Liver (tissue), 9 donors: ENCODE measurements around the gene UBL4A. TPM values are rescaled to one million over a fixed set of nuclear protein-coding genes. Genes with fewer than 3 reads are reported as not detected.

ENCODE experiments used
- DNase-seq: peaks from one replicate; pipeline ENCODE4 v3.0.0-alpha.2; 2017; ENCODE audit warnings: low spot score
- H3K27ac ChIP-seq, 2 donors: one replicate each; pipeline ENCODE4 v1.7.0; 2013; ENCODE audit warnings: inconsistent platforms in 2 of 2, low read length in 2 of 2, control low read depth in 1 of 2, low read depth in 1 of 2, mild to moderate bottlenecking in 1 of 2
- H3K27me3 ChIP-seq, 4 donors: one replicate each; pipeline versions ENCODE4 v1.6.1 to v1.7.0; 2013; ENCODE audit warnings: low read length in 3 of 4, inconsistent platforms in 1 of 4, mild to moderate bottlenecking in 1 of 4, moderate library complexity in 1 of 4; ENCODE audit not compliant: control insufficient read depth in 4 of 4, insufficient read depth in 4 of 4
- H3K36me3 ChIP-seq, 4 donors: one replicate each; pipeline versions ENCODE4 v1.6.1 to v1.7.0; 2013; ENCODE audit warnings: low read length in 3 of 4, mild to moderate bottlenecking in 3 of 4, low read depth in 1 of 4, moderate library complexity in 1 of 4; ENCODE audit not compliant: control insufficient read depth in 4 of 4, insufficient read depth in 3 of 4
- H3K4me1 ChIP-seq, 4 donors: one replicate each; pipeline versions ENCODE4 v1.6.1 to v1.7.0; 2013; ENCODE audit warnings: low read length in 3 of 4, mild to moderate bottlenecking in 3 of 4, moderate library complexity in 1 of 4; ENCODE audit not compliant: control insufficient read depth in 4 of 4, insufficient read depth in 4 of 4
- H3K4me3 ChIP-seq, 3 donors: one replicate each; pipeline versions ENCODE4 v1.6.1 to v1.7.0; 2013; ENCODE audit warnings: low read length in 3 of 3, control low read depth in 1 of 3, low read depth in 1 of 3, mild to moderate bottlenecking in 1 of 3
- H3K9ac ChIP-seq, 2 donors: one replicate each; pipeline ENCODE4 v1.7.0; 2013; ENCODE audit warnings: low read length in 2 of 2, mild to moderate bottlenecking in 2 of 2, moderate library complexity in 2 of 2, control low read depth in 1 of 2, low read depth in 1 of 2
- H3K9me3 ChIP-seq, 4 donors: one replicate each; pipeline versions ENCODE4 v1.6.1 to v1.7.0; 2013; ENCODE audit warnings: low read length in 3 of 4; ENCODE audit not compliant: control insufficient read depth in 4 of 4
- EGR1 ChIP-seq, 2 donors: IDR thresholded peaks; 2 replicates each; pipeline ENCODE4 v1.6.1; 2016 to 2018; ENCODE audit warnings: antibody characterized with exemption in 2 of 2, low read depth in 2 of 2
- FOXA2 ChIP-seq: IDR thresholded peaks from 2 replicates; pipeline ENCODE4 v1.6.1; 2016; ENCODE audit warnings: antibody characterized with exemption
- GABPA ChIP-seq, 2 donors: IDR thresholded peaks in 1 of 2; conservative IDR thresholded peaks in 1 of 2; 2 replicates each; pipeline ENCODE4 v1.6.1; 2016; ENCODE audit warnings: antibody characterized with exemption in 2 of 2, mild to moderate bottlenecking in 1 of 2, moderate library complexity in 1 of 2
- HNF4A ChIP-seq, 2 donors: conservative IDR thresholded peaks; 2 replicates each; pipeline ENCODE4 v1.6.1; 2016; ENCODE audit warnings: antibody characterized with exemption in 2 of 2, mild to moderate bottlenecking in 2 of 2
- HNF4G ChIP-seq: IDR thresholded peaks from 2 replicates; pipeline ENCODE4 v1.6.1; 2016; ENCODE audit warnings: antibody characterized with exemption
- JUND ChIP-seq, 2 donors: IDR thresholded peaks; 2 replicates each; pipeline ENCODE4 v1.6.1; 2016; ENCODE audit warnings: antibody characterized with exemption in 2 of 2
- NR2F2 ChIP-seq: IDR thresholded peaks from 2 replicates; pipeline ENCODE4 v1.6.1; 2016; ENCODE audit warnings: antibody characterized with exemption
- RAD21 ChIP-seq, 2 donors: IDR thresholded peaks; 2 replicates each; pipeline ENCODE4 v1.6.1; 2016; ENCODE audit warnings: antibody characterized with exemption in 2 of 2, mild to moderate bottlenecking in 2 of 2
- SP1 ChIP-seq: IDR thresholded peaks from 2 replicates; pipeline ENCODE4 v1.6.1; 2018; ENCODE audit warnings: antibody characterized with exemption, mild to moderate bottlenecking
- WGBS: extraction: QIAGEN DNeasy Blood & Tissue Kit; methylation state at CpG from one replicate; pipeline ENCODE4 v1.1.7; 2013; 5-methylcytosine and 5-hydroxymethylcytosine counted together
- polyA plus RNA-seq, 2 donors: library from polyadenylated mRNA; stranded (reverse) in 1 of 2; unstranded in 1 of 2; fragments of 200-250 nt in 1 of 2; fragments of >200 nt in 1 of 2; fragmentation: Nextera tagmentation in 1 of 2; extraction: Ambion mirVana in 1 of 2; gene quantifications; one replicate each; pipeline versions ENCODE4 v1.2.1 to v1.2.3, GENCODE V29; 2013 to 2015
- total RNA-seq, 2 donors: library from RNA; depleted of rRNA; stranded (reverse); fragments of >200 nt; gene quantifications; one replicate each; pipeline ENCODE4 v1.2.3, GENCODE V29; 2014
- TF ChIP-seq, protein P1 (sequence below): IDR thresholded peaks from 2 replicates; pipeline ENCODE4 v1.6.1; 2016; ENCODE audit warnings: antibody characterized with exemption
- TF ChIP-seq, protein P2 (sequence below): IDR thresholded peaks from 2 replicates; pipeline ENCODE4 v1.6.1; 2016; ENCODE audit warnings: antibody characterized with exemption
- TF ChIP-seq, protein P3 (sequence below): IDR thresholded peaks from 2 replicates; pipeline ENCODE4 v1.6.1; 2016; ENCODE audit warnings: antibody characterized with exemption
- TF ChIP-seq, protein P4 (sequence below): fragments of 150-350 bp; IDR thresholded peaks from 2 replicates; pipeline ENCODE4 v1.5.1; 2017; ENCODE audit warnings: improper control_type of control experiment, low read depth, low read length; ENCODE audit not compliant: missing input control
- donor health status: healthy.
- donor health status: healthy.
- donor health status: healthy.
- donor health status: healthy.
- donor health status: healthy.

The UBL4A gene
- total and polyA plus RNA-seq, 4 donors: 13.9 to 22.2 (median 20.8) TPM

DNA sequence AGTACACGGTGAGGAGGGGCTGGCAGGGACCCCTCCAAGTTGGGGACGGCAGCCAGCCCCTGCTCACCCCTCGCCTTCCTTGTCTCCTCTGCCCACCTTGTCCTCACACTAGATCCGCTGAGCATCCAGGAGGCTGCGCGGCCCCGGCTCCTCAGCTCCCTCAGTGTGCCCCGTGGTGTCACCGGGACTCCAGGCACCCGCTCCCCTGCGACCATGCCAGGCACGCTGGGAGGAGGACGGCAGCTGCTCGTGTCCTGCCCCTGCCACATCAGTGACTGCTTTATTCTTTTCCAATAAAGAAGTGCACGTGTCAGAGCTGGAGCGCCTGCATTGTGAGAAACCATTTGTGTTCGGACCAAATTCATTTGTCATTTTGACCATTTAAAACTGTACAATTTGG is 36.1 kb downstream of the UBL4A start:
- no peak for DNase-seq
- Histone ChIP-seq H3K27me3 (no peaks in the 10 kb centered on the region), H3K9ac (no peak overlapping the region), H3K27ac (no peak overlapping the region), H3K9me3 (no peaks in the 10 kb centered on the region), H3K4me3 (no peak overlapping the region), H3K4me1 (peaks cover 0 to 2% (median 0%) of the 10 kb centered on the region in 4 donors), H3K36me3 (peaks cover 0 to 24% (median 8%) of the 10 kb centered on the region in 4 donors)
- 96% methylated on average over 17 of the region's 17 CpGs for WGBS
- TF ChIP-seq JUND (IDR thresholded peaks at IDR 0.05): no peak
- TF ChIP-seq, protein P1, sequence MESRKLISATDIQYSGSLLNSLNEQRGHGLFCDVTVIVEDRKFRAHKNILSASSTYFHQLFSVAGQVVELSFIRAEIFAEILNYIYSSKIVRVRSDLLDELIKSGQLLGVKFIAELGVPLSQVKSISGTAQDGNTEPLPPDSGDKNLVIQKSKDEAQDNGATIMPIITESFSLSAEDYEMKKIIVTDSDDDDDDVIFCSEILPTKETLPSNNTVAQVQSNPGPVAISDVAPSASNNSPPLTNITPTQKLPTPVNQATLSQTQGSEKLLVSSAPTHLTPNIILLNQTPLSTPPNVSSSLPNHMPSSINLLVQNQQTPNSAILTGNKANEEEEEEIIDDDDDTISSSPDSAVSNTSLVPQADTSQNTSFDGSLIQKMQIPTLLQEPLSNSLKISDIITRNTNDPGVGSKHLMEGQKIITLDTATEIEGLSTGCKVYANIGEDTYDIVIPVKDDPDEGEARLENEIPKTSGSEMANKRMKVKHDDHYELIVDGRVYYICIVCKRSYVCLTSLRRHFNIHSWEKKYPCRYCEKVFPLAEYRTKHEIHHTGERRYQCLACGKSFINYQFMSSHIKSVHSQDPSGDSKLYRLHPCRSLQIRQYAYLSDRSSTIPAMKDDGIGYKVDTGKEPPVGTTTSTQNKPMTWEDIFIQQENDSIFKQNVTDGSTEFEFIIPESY: no peak
- no peak for TF ChIP-seq HNF4G
- TF ChIP-seq, protein P2, sequence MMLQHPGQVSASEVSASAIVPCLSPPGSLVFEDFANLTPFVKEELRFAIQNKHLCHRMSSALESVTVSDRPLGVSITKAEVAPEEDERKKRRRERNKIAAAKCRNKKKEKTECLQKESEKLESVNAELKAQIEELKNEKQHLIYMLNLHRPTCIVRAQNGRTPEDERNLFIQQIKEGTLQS: no peak
- TF ChIP-seq, protein P3, sequence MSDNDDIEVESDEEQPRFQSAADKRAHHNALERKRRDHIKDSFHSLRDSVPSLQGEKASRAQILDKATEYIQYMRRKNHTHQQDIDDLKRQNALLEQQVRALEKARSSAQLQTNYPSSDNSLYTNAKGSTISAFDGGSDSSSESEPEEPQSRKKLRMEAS: no peak
- TF ChIP-seq, protein P4, sequence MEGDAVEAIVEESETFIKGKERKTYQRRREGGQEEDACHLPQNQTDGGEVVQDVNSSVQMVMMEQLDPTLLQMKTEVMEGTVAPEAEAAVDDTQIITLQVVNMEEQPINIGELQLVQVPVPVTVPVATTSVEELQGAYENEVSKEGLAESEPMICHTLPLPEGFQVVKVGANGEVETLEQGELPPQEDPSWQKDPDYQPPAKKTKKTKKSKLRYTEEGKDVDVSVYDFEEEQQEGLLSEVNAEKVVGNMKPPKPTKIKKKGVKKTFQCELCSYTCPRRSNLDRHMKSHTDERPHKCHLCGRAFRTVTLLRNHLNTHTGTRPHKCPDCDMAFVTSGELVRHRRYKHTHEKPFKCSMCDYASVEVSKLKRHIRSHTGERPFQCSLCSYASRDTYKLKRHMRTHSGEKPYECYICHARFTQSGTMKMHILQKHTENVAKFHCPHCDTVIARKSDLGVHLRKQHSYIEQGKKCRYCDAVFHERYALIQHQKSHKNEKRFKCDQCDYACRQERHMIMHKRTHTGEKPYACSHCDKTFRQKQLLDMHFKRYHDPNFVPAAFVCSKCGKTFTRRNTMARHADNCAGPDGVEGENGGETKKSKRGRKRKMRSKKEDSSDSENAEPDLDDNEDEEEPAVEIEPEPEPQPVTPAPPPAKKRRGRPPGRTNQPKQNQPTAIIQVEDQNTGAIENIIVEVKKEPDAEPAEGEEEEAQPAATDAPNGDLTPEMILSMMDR: no peak
- TF ChIP-seq RAD21 (IDR thresholded peaks at IDR 0.05): no peak

DNA sequence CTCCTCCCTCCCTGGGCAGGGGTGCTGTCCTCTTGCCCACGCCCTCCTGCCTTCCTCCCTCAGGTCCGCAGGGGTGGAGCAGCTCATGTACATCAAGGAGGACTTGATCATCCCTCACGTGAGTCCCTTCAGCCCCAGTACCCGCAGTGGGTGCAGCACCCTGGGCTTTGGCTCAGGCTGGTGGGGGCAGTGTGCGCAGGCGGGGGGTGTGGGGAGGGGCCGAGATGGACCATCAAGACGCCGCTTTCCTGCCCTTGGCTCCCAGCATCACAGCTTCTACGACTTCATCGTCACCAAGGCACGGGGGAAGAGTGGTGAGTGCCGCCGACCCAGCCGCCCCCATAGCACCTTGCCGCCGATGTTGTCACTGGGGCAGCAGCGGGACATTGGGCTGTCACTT is 36.8 kb downstream of the UBL4A start:
- Histone ChIP-seq H3K4me3 (no peak overlapping the region), H3K4me1 (peaks cover 4 to 9% (median 5%) of the 10 kb centered on the region in 4 donors), H3K36me3 (peaks cover 0 to 24% (median 8%) of the 10 kb centered on the region in 4 donors), H3K9me3 (no peaks in the 10 kb centered on the region), H3K27me3 (no peaks in the 10 kb centered on the region), H3K27ac (no peak overlapping the region), H3K9ac (no peak overlapping the region)
- DNase-seq: no peak
- TF ChIP-seq, protein P4: no peak
- no peak for TF ChIP-seq HNF4G
- no peak for TF ChIP-seq JUND (IDR thresholded peaks at IDR 0.05)
- no peak for TF ChIP-seq NR2F2
- TF ChIP-seq RAD21 (IDR thresholded peaks at IDR 0.05): no peak
- no peak for TF ChIP-seq FOXA2
- TF ChIP-seq EGR1 (IDR thresholded peaks at IDR 0.05; ENCODE audit: low read depth in 2 of 2): no peak
- no peak for TF ChIP-seq GABPA (IDR thresholded peaks at IDR 0.05 in 1 of 2, conservative IDR thresholded peaks at IDR 0.05 in 1 of 2)
- TF ChIP-seq, protein P2: no peak
- TF ChIP-seq, protein P1: no peak
- no peak for TF ChIP-seq HNF4A (conservative IDR thresholded peaks at IDR 0.05)
- TF ChIP-seq SP1: no peak
- TF ChIP-seq, protein P3: no peak
- 97% methylated on average over 18 of the region's 18 CpGs for WGBS
